ENCODE results near the gene TENT5C. TPM values are rescaled to one million over a fixed set of nuclear protein-coding genes. Genes with fewer than 3 reads are reported as not detected.

TENT5C gene
- total and polyA plus RNA-seq, 10 of the 15 experiments (the other 5 are each of a cell fraction or from before 2014, with no cell fraction given) = 0.19 to 2.4 (median 0.78) TPM

DNA sequence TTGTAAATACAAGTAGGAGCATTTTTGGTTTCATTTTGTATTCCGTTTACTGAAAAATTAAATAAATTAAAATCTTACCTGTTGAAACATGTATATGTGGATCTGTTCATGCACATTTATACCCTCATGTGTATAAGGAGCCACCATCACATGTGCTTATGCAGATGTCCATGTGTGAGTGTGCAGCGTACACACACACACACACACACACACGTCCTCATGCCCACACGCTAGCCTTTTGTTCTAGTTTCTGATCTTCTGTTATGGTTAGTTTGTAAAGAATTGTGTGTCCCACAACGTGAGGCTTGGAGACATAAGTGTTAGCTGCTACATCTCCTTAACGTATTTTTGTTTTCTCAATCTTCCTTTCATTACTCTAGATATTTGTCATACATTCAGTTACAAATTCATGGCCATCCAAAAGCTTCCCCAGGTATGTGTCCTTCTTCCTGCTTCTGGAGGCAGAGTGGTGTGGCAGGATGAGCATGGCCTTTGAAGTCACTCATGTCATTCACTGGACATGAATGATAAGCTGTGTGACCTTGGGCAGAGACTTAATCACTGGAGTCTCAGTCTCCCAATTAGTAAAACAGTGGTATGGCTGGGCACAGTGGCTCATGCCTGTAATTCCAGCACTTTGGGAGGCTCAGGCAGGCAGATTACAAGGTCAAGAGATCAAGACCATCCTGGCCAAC is 54.6 kb downstream of the TENT5C start:
- 92% methylated on average over 6 of the region's 6 CpGs for WGBS (ENCODE audit: insufficient coverage, insufficient replicate concordance, low lambda C conversion rate, missing lambda C conversion rate)
- ChIA-PET SMC1A (ENCODE audit: uncharacterized antibody, unreplicated experiment) (interaction anchor here (1.1 kb wide), 1 partner anchor 25 kb away, joined by 3 read pairs; no protein-coding TSS in a partner anchor), CTCF (interaction anchor here (0.7 kb wide), 2 partner anchors 239 to 875 kb away, joined by 3 to 4 read pairs; no protein-coding TSS in a partner anchor), POLR2A (no interaction called here), RAD21 (ENCODE audit: unreplicated experiment) (no interaction called here)
- peaks cover 18% of the 10 kb centered on the region; the same call in 2 of the 3 replicates for H3K9me3 ChIP-seq (replicated peaks; ENCODE audit: control insufficient read depth, insufficient read depth, low read length)
- intact Hi-C loops (cut with micrococcal nuclease; ENCODE audit: unreplicated experiment) (no loop called here), in situ Hi-C loops (cut with MboI) (loop anchor here (25.0 kb wide), 1 partner anchor 1098 kb away; the partner anchor contains the start of gene CD58)
- H3K4me3 ChIP-seq = no peak overlapping the region
- ATAC-seq (no peak), FAIRE-seq (no peak), DNase-seq (ENCODE audit: low read depth, low spot score) (no peak)
- no peak overlapping the region for H3K9ac ChIP-seq (ENCODE audit: control insufficient read depth, insufficient read depth, low read length)
- no peak overlapping the region for H3K27ac ChIP-seq (ENCODE audit: control insufficient read depth, insufficient read depth)
- no peaks in the 10 kb centered on the region for H3K36me3 ChIP-seq (ENCODE audit: control insufficient read depth in 2 of 2, insufficient read depth in 2 of 2, low read length in 1 of 2)
- H2AFZ ChIP-seq (ENCODE audit: control insufficient read depth, low read depth, low read length) = no peak overlapping the region
- no peaks in the 10 kb centered on the region for H4K20me1 ChIP-seq (ENCODE audit: control insufficient read depth, insufficient read depth)
- BruUV-seq (replicated peaks) = no TSS peak
- no peaks in the 10 kb centered on the region for H3K27me3 ChIP-seq (replicated peaks in 1 of 2; ENCODE audit: control insufficient read depth in 2 of 2, insufficient read depth in 2 of 2, low read length in 1 of 2)
- peaks cover 67% of the 10 kb centered on the region for H3K4me1 ChIP-seq (ENCODE audit: control insufficient read depth, insufficient read depth, low read length)
- TF ChIP-seq KDM1A (IDR thresholded peaks at IDR 0.05; ENCODE audit: borderline replicate concordance) (no peak), MTA3 (IDR thresholded peaks at IDR 0.05; ENCODE audit: borderline replicate concordance, low read length) (no peak), BMI1 (IDR thresholded peaks at IDR 0.05; ENCODE audit: borderline replicate concordance) (no peak), HDAC2 (IDR thresholded peaks at IDR 0.05) (no peak), JUNB (IDR thresholded peaks at IDR 0.05) (no peak), RELA (IDR thresholded peaks at IDR 0.05; ENCODE audit: borderline replicate concordance, partially characterized antibody) (no peak), EED (IDR thresholded peaks at IDR 0.05; ENCODE audit: low read depth) (no peak), SMAD5 (IDR thresholded peaks at IDR 0.05; ENCODE audit: low read depth) (no peak), FOS (IDR thresholded peaks at IDR 0.05; ENCODE audit: borderline replicate concordance, extremely low read depth, insufficient read length) (no peak), HDGF (IDR thresholded peaks at IDR 0.05) (no peak), PML (IDR thresholded peaks at IDR 0.05; ENCODE audit: low read length) (no peak), SUPT20H (IDR thresholded peaks at IDR 0.05; ENCODE audit: borderline replicate concordance, control insufficient read depth, low read depth, low read length) (no peak), HCFC1 (IDR thresholded peaks at IDR 0.05; ENCODE audit: low read length) (no peak)
- TF ChIP-seq, protein P1, sequence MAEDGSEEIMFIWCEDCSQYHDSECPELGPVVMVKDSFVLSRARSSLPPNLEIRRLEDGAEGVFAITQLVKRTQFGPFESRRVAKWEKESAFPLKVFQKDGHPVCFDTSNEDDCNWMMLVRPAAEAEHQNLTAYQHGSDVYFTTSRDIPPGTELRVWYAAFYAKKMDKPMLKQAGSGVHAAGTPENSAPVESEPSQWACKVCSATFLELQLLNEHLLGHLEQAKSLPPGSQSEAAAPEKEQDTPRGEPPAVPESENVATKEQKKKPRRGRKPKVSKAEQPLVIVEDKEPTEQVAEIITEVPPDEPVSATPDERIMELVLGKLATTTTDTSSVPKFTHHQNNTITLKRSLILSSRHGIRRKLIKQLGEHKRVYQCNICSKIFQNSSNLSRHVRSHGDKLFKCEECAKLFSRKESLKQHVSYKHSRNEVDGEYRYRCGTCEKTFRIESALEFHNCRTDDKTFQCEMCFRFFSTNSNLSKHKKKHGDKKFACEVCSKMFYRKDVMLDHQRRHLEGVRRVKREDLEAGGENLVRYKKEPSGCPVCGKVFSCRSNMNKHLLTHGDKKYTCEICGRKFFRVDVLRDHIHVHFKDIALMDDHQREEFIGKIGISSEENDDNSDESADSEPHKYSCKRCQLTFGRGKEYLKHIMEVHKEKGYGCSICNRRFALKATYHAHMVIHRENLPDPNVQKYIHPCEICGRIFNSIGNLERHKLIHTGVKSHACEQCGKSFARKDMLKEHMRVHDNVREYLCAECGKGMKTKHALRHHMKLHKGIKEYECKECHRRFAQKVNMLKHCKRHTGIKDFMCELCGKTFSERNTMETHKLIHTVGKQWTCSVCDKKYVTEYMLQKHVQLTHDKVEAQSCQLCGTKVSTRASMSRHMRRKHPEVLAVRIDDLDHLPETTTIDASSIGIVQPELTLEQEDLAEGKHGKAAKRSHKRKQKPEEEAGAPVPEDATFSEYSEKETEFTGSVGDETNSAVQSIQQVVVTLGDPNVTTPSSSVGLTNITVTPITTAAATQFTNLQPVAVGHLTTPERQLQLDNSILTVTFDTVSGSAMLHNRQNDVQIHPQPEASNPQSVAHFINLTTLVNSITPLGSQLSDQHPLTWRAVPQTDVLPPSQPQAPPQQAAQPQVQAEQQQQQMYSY (CRISPR knock-in tag; IDR thresholded peaks at IDR 0.05) = no peak
- H3K79me2 ChIP-seq (ENCODE audit: control insufficient read depth, insufficient read depth, low read length) = no peaks in the 10 kb centered on the region
- no peak overlapping the region for H3K4me2 ChIP-seq (ENCODE audit: control insufficient read depth, insufficient read depth)

All from GM12878 (cell line).